IPS DF 4.7 (cell line): ENCODE data around the gene PLA2G2C.

Experiments
- DNase-seq: peaks from one replicate; pipeline ENCODE4 v3.0.0-alpha.2; 2013; ENCODE audit warnings: low spot score; ENCODE audit errors: extremely low read depth

PLA2G2C gene

DNA sequence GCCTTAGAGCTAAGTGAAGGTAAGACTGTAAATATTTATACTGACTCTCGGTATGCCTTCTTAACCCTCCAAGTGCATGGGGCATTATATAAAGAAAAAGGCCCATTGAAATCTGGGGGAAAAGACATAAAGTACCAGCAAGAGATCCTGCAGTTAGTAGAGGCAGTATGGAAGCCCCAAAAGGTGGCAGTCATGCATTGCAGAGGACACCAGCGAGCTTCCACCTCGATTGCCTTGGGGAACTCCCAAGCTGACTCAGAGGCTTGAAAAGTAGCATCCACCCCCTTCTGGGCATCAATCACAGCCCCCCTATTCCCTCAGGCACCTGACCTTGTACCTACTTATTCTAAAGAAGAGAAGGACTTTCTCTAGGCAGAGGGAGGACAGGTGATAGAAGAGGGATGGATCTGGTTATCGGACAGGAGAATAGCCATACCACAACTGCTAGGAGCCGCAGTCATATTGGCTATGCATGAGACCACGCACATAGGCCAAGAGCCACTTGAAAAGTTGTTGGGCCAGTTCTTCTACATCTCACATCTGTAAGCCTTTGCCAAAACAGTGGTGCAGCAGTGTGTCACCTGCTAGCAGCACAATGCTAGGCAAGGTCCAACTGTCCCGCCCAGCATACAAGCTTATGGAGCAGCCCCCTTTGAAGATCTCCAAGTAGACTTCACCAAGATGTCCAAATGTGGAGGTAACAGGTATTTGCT, 27.8 kb downstream of the PLA2G2C start:
- DNase-seq: no peak

DNA sequence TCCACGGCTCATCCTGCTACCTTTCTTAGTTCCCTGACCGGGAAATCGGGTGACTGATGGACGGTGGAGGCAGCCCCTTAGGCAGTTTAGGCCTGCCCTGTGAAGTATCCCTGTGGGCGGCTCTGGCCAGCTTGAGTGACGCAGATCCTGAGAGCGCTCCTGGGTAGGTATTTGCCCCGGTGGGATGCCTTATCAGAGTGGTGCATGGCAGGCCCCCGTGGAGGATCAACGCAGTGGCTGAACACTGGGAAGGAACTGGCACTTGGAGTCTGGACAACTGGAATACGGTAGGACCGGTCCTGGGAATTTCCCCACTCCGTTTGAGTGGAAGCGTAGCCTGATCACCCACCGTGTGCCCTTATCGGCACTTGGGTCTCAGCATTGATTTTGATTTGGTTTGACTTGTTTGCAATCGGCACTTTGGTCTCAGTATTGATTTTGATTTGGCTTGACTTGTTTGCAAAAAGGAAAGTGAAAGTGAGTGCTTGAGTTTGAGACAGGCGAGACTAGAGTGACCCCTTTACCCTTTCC, 32.0 kb downstream of the PLA2G2C start:
- no peak for DNase-seq

DNA sequence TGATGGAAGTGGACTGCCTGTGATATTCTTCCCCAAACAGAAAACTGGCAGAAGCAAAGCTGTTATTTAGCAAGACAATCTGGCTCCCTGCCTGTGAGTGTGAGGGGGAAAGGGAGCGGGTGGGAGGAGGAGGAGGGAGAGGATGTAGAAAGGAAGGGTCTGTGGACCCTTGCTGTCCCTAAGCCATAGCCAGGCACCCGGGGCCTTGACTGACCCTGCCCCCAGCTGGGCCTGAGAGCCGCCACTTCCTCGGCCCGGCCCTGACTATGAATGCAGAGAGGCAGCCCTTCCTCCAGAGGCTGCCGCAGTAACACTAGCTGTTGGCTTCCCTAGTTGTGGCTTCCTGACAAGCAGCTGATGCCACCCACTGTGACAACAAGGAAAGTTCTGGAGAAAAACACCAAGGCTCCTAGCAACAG, 33.3 kb downstream of the PLA2G2C start:
- DNase-seq: no peak

DNA sequence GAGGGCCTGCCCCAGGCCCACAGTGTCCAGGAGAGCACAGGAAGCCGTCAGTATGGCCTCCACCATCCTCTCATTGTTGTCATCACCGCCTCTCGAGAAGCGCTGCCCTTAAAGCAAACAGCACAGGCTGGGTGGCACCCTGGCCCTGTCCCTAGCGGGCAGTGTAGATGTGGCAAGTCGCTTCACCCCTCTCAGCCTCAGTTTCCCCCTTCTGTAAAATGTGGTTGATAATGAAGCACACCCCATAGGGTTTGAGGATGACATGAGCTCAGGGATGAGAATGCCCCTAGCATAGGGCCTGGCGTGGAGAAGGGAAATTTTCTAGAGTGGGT, 33.8 kb downstream of the PLA2G2C start:
- no peak for DNase-seq

DNA sequence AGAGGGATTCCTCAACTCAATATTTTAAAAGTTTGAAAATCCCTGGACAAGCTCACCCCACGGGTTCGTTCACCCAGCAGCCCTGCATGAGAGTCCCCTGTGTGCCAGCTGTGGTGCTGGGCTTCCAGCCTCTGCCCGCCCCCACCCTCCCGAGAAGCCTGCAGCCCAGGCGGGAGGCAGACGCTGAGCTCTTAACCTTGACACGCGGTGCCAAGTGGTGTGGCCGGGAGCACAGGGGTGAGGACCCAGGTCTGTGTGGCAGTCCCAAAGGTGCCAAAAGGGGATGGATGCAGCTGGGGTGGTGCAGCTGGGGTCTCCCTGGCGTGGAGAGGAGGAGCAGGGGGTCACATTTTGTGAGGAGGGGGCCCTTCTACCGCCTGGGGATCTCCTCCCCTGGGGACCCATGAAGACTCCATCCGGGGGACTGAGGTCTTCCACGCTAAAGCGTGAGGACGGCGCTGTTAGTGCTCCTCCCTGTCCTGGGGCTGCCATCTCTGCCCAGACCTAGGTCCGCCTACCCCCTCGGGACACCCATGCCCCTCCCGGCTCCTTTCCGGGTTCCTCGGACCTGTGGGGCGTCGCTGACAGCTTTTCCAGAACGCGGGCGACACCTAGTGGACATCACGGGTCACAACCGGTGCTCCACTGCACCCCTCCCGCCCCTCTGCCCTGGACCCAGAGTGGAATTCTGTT, 34.3 kb downstream of the PLA2G2C start:
- peak; percentile 22 for DNase-seq

DNA sequence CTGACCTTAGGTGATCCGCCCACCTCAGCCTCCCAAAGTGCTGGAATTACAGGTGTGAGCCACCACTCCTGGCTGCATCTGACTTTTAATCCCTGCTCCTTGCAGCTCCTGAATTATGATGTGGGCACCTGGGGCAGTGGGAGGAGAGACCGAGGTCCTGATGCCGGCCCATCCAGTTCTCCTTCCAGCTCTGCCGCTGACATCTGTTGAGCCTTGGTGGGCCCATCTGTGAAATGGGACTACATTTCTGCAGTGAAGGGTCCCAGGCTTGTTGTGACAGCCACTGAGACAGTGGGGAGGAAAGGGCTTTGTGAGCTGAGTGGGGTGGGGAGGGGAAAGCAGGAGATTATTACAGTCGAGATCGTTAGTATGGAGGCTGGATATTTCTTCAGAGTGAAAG, 35.3 kb downstream of the PLA2G2C start:
- no peak for DNase-seq

DNA sequence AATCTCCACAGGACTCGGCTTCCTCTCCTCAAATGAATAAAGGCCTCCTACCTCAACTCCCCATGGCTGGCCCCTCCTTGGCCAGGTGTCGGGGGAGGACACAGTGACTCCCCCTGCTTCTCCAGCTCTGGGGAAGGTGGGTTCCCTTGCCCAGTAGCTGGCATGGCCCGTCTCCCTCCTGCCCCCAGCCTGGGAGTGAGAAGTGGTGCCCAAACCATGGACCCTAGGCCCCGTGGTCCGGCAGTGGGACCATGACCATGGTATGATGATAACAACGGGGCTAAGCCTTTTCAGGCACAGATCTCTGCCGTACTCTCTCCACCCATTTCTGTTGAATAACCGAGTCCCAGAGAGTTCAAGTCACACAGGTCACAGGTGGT, 36.0 kb downstream of the PLA2G2C start:
- no peak for DNase-seq

DNA sequence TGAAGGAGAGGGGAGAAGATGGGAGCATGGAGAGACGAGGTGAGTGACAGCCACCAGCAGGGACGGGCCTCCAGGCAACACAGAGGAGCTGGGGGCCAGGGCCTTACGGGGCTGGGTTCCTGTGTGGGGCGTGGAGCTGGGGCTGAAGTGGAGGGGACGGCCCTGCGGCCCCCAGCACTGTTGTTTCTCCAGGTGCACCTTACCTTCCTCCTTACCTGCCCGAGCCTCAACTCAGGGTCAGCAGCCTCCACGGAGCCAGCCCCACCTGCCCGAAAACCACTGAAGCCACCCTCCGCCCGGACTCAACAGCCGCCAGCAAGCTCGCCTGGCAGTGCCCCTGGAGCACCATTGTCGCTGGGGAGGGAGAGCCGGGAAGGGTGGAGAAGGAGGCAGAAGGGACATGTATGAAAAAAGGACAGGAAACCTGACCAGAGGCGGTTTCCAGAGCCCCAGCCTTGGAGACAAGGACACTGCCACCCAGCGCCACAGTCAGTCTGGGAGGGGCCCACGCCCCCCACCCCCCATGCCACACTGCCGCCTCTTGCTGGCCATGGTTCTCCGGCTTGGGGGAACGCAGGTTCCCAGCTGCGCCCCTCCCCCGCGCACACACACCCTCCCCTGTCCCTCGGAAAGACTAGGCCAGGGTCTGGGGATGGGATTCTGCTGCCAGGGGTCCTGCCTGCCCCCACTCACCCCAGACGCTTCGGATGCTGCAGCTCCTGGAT, 36.6 kb downstream of the PLA2G2C start:
- DNase-seq: no peak

DNA sequence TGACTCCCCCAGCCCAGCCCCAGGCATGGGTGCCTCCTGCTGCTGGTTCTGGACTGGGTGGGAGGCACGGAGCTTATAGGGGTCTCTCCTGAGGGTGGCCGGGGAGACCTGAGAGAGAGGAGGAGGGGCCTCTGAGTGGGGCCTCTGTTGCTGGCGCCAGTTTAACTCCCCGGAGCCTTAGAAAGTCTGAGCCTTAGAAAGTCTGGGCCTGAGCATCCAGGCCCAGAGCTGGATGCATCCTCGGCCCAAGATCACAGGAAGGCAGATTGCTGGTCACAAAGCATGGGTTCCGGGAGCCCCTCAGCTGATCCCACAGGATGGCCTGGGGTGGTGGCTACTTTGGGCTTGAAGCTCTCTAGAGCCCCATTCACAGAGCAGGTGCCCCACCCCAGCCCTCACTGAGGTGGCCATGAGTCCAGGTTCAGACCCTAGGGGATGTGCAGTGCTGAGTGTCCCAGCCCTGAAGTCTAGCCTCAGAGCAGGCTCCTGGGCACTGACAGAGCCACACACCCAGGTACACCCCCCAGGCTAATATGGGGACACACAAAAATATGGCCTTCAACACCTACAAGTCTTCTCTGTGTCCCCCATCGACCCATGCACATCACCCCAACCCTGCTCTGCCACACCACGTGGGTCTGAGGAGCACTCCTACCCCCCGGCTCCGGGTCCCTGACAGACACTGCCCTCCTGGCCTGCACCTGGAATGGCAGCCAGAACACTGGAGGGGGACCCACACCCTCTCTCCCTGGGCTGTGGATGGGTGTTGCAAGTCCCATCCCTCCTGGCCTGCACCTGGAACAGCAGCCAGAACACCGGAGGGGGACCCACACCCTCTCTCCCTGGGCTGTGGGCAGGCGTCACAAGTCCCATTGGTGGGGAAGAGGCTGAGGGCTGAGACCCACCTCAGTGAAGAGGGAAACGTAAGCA, 37.5 kb downstream of the PLA2G2C start:
- no peak for DNase-seq

DNA sequence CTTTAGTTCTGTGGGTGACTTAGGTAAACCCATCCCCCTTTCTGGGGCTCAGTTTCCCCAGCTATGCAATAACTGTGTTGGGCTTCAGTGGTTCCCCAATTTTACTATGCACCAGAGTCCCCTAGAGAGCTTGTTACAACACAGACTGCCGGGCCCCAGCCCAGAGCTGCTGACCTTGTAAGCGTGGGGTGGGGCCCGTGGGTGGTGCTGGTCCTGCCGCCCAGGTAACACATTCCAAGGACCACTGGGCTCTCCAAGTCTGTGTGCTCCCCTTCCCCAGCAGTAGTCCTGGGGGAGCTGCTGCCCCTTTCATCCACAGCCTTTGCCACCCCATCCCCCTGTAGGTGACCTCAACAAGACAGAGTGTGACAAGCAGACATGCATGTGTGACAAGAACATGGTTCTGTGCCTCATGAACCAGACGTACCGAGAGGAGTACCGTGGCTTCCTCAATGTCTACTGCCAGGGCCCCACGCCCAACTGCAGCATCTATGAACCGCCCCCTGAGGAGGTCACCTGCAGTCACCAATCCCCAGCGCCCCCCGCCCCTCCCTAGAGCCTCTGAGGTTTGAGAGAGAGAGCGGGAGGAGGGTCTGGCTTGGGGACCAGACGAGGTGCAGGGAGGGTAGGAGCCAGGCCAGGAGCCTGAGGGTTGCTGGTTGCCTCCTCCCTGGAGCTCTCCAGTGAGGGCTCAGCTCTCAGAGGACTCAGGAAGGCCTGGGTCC, 38.3 kb downstream of the PLA2G2C start:
- no peak for DNase-seq

DNA sequence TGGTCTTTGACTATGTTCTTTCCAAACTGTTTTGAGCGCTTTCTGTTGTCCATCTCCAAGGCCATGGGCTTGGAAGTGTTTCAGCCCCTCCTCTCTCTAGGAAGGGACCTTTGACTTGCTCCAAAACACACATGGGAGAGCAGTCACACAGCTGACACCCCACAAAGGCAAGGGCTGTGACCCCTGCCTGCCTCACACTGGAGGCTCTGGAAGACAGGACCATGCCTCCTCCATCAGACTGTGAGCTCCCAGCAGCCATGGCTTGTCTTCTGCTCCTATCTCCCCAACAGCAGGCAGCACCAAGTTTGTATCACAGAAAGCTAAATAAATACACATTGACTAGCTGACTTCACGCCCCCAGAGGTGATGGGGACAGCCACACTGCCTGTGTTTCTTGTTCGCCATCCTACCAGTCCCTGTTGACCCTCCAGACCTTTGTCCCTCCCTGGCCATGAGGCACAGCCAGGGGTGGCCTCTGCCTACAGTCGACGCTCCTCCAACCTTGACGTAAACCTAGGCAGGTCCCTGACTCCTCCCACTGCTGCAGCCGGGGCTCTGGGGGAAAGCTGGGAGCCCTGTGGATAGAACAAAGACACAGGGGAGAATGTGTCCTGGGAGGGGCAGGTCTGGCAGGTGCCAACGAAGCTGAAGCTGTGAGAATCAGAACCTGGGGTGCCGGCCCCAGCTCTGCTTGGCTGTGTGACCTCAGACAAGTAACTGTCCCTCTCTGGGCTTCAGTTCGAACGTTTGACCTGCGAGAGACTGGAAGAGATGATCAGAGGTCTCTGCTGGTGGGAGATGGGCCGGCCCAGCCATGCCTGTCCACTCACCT, 42.4 kb downstream of the PLA2G2C start:
- DNase-seq: no peak

DNA sequence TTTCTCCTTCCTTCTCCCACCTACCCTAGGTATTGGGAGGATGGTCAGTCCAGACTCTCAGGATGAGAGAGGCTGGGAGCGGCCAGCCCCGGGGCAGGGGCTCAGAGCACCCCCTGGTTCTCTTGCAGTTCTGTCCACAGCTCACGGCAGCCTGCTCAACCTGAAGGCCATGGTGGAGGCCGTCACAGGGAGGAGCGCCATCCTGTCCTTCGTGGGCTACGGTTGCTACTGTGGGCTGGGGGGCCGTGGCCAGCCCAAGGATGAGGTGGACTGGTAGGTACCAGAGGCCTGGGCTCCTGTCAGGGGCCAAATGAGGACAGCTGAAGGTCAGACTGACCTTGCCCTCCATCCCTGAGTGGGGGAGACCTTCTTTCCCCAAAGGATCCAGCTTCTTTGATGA, 43.0 kb downstream of the PLA2G2C start:
- no peak for DNase-seq

DNA sequence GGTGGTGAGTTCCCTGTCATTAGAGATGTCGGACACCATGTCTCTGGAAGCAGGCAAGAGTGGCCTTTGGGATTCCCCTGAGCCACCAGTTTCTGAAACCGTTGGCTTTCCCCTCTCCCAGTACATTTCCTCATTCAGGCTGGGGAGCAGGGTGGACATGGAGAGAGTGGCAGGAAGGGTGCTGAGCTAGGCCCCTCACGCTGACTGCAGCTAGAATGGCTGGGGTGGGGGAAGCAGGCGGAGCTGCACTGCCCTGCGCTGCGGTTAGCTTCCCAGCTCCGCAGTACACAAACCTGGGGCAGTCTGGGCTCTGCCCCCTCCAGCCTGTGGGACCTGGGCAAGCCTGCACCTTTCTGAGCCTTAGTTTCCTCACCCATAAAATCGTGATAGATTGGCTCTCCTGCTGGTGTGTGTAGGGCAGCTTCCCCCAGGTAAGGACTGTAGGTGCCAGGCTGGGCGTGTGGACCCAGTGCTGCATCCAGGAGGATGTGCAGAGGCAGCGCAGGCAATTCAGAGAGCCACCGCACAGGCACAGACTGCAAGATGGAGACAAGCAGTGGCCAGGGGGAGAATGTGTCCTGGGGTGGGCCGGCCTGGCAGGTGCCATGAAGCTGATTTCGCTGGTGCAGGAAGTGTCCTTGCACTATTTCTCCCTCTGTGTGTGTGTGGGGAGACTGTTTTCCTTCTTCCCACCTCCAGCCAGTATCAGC, 44.2 kb downstream of the PLA2G2C start:
- no peak for DNase-seq

DNA sequence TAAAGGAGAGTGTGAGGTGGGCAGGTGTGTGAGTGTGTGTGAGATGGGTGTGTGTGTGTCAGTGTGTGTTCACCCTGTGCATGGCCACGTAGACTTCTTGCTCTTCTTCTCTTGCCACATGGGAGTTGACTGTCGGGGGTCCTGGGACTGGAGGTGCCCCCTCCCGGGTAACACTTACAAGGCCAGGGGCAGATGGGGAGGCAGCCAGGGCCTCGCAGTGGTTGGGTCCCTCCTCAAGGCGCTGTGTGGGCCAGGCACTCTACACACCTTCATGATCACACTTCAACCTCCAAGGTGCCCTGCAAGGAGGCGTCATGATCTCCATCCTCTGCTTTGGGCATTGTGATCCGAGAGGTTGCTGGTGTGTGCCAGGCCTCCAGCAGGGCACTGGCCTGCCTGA, 44.9 kb downstream of the PLA2G2C start:
- no peak for DNase-seq

DNA sequence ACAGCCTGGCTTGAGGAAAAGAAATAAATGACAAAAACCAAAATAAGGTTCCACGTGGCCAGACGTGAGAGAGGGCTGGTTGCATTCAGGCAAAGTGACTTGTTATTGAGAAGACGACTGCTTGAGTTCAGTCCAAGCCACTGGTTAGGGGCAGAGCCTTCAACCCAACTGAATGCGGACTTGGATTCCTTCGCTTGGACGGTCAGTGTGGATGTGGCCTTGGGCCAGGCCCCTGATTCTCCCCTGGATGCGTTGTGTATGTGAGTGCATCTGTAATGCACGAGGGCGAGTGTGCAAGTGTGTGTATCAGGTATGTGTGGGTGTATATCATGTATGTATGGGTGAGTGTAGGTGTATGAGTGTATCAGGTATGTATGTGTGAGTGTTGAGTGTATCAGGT, 45.3 kb downstream of the PLA2G2C start:
- DNase-seq: no peak

DNA sequence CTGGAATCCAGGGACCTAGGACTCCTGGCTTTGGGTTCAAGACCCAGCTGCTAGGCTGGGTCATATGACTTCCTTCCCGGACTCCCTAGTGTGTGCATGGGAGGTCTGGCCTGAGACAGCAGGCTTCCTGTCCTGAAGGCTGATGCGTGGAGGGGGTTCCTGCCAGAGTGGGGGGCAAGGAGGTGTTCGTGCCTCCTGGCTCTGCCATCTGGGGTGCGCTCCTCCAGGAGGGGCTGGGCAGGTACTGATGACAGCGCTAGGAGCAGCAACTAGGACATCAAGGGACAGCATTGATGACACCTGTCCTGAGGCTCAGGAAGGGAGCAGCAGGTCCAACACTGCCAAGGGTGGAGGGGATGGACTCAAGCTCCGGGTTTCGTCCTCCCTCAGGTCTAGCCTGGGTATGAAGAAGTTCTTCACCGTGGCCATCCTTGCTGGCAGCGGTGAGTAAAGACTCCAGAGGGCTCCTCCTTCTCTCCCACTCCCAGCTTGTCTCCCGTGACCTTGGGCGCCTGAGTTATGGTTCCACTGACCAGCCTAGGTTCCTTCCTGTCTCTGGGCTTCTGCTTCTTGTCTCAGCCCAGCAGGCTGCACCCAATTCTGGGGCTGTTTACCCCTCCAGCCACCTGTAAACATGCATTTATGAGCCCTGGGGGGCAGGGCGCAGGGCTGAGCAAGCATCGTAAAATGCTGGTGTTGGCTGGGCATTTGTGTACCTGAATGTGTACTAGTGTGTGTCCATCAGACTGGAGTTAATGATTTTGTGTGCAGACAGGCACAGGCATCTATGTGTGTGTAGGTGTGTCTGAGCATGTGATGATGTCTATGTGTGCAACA, 46.3 kb downstream of the PLA2G2C start:
- DNase-seq: no peak

DNA sequence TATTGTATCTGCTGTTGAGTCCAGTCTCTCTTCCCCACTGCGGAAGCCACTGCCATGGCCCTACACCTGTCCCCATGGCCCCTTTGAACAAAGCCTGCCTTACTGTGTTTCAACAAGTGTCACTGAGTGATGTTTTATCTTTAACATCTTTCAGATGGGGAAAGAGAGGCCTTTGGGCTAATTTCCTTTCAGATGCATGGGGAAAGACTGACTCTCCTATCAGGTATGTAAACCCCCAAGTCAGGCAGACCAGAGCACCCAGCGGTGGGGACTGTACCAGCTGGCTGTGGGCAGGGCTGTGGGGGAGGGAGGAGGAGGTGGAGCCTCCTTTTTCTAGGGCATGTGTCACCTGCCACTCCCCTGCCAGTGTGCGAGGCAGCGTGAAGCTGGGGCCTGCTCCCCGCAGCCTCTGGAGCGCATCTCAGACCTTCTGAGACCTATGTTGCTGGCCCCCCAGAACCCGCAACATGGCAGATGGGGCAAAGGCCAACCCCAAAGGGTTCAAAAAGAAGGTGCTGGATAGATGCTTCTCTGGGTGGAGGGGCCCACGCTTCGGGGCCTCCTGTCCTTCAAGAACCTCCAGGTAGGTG, 47.3 kb downstream of the PLA2G2C start, which contains the start of gene PLA2G2F:
Gene PLA2G2F, plus strand, starts transcription at position 363 of the 590 bp plus-strand sequence. Its CDS starts 105 bp downstream, at position 468.
- no peak for DNase-seq

DNA sequence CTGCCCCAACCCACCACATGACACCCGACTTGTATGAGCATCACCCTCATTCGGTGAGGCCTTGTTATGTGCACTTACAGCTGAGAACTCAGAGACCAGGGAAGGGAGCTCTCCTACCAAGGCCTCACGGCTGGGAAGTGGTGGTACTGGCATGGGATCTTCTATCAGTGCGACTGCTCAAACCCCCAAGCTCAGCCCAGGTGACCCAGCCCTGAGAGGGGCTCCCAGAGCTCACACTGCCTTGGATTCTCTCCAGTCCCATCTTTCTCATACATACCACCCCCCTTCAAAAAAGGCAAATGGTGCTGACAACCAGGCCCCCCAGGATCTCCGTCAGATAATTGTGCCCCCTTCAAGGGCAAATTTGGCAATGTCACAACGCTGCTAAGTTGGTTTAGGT, 48.0 kb downstream of the PLA2G2C start:
- DNase-seq: no peak
